Measurements from ENCODE around the gene PHYH.
"Not testable (repeated sequence)": the region's sequence is repeated elsewhere in the genome, so short reads cannot be mapped to it uniquely, and the experiment has no call there.

PHYH gene

GRCh38 chr10:13234736-13235135 is 65.1 kb downstream of the PHYH start:
- not testable (repeated sequence) for H3K36me3 Mint-ChIP-seq (ENCODE audit: low read depth); H3K4me3 Mint-ChIP-seq; H3K27ac Mint-ChIP-seq; DNase-seq; H3K9me3 Mint-ChIP-seq; H3K4me1 Mint-ChIP-seq; ATAC-seq; H3K27me3 Mint-ChIP-seq

GRCh38 chr10:13234172-13234571 is 65.7 kb downstream of the PHYH start, which contains the start of gene UCMA:
Gene UCMA (minus strand): TSS chr10:13234374. CDS start chr10:13234258, 116 bp downstream.
- Mint-ChIP-seq H3K36me3 (ENCODE audit: low read depth) (no peaks in the 10 kb centered on the region), H3K9me3 (no peaks in the 10 kb centered on the region), H3K4me3 (no peak within 1 kb of the TSS), H3K27ac (no peak within 1 kb of the TSS), H3K27me3 (no peaks in the 10 kb centered on the region), H3K4me1 (no peaks in the 10 kb centered on the region)
- DNase-seq, result no peak
- no peak for ATAC-seq

DNA sequence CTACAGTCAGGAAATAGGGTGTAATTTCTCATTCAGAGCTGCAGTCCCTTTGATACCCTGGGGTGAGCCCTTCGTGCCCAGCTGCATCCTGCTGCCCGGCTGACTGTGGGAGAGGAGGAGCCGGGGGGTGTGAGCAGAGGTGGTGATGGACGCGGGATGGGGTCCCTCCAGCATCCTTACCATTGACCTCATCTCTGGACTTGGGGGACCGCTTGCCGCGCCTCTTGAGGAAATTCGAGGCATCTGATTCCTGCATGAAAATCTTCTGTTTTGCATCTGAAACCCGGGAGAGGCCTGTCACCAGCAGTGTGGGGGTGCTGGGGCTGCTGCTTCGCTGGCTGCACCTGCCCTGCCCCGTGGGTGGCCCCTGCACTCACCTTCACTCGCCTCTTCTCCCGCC is 66.5 kb downstream of the PHYH start:
- Mint-ChIP-seq H3K4me3 (no peak overlapping the region), H3K27ac (no peak overlapping the region), H3K27me3 (no peaks in the 10 kb centered on the region), H3K36me3 (ENCODE audit: low read depth) (no peaks in the 10 kb centered on the region), H3K4me1 (no peaks in the 10 kb centered on the region), H3K9me3 (no peaks in the 10 kb centered on the region)
- ATAC-seq (no peak), DNase-seq (no peak)

GRCh38 chr10:13231808-13232207 is 68.1 kb downstream of the PHYH start:
- no peak overlapping the region for H3K27ac Mint-ChIP-seq
- no peak for ATAC-seq
- H3K4me3 Mint-ChIP-seq, result no peak overlapping the region
- H3K9me3 Mint-ChIP-seq, result no peaks in the 10 kb centered on the region
- H3K4me1 Mint-ChIP-seq, result no peaks in the 10 kb centered on the region
- H3K27me3 Mint-ChIP-seq, result no peaks in the 10 kb centered on the region
- H3K36me3 Mint-ChIP-seq (ENCODE audit: low read depth), result no peaks in the 10 kb centered on the region
- no peak for DNase-seq

DNA sequence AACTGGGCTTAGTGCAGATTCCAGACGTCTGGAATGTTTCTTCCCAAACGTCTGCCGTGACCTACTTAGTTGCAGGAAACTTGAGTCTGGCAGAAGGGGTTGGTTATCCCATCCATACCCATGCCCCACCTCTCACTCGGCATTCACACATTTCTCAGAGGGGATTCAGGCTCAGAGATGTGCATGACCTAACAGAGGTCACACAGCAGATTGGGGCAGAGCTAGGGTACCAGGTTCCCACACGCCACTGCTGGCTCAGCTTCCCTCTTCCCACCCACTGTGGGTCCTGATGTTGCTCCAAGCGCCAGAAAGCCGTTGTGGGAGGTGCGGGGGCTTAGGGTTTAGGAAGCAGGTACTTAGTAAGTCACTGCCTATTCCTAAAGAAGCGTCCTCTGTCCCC is 68.7 kb downstream of the PHYH start:
- Mint-ChIP-seq H3K4me3 (no peak overlapping the region), H3K4me1 (no peaks in the 10 kb centered on the region), H3K27me3 (no peaks in the 10 kb centered on the region), H3K9me3 (no peaks in the 10 kb centered on the region), H3K27ac (no peak overlapping the region), H3K36me3 (ENCODE audit: low read depth) (no peaks in the 10 kb centered on the region)
- DNase-seq (no peak), ATAC-seq (no peak)

Data from activated naive CD8-positive, alpha-beta T cell treated with anti-CD3 and anti-CD28 coated beads, Interleukin-2, amount 50 U/mL, for 24 hours (primary cell).